AG04450 (cell line): ENCODE data around the gene ADGRG3. TPM values are rescaled to one million over a fixed set of nuclear protein-coding genes. Genes with fewer than 3 reads are reported as not detected.

ENCODE experiments used
- CTCF ChIA-PET: fragments of 300-600, 350-600 bp; formaldehyde crosslinking; extraction: SDS; loops from one replicate; lab custom pipeline; 2022; ENCODE audit warnings: antibody characterized with exemption, inconsistent platforms; lab: Charles Lee
- POLR2A ChIA-PET: fragments of 350-600 bp; formaldehyde crosslinking; extraction: SDS; loops from one replicate; lab custom pipeline; 2021; ENCODE audit warnings: antibody characterized with exemption, inconsistent platforms; lab: Yijun Ruan, JAX
- DNase-seq: peaks from one replicate; pipeline ENCODE4 v3.0.0-alpha.2; 2011; ENCODE audit warnings: low read depth, low spot score
- H3K27ac ChIP-seq: one replicate; pipeline ENCODE4 v1.5.1; 2012; ENCODE audit warnings: low read depth, low read length, control low read depth
- H3K27me3 ChIP-seq: one replicate; pipeline ENCODE4 v1.6.0; 2012; ENCODE audit warnings: low read length; ENCODE audit not compliant: control insufficient read depth, insufficient read depth
- H3K4me3 ChIP-seq: 2 replicates; pipeline ENCODE4 v1.5.1; 2011; ENCODE audit warnings: mild to moderate bottlenecking, low read depth, low read length, control low read depth
- H3K9me3 ChIP-seq: 2 replicates; pipeline ENCODE4 v1.5.1; 2012; ENCODE audit warnings: low read length; ENCODE audit not compliant: control insufficient read depth, insufficient read depth
- CTCF ChIP-seq: IDR thresholded peaks from 2 replicates; pipeline ENCODE4 v1.5.1; 2011; ENCODE audit warnings: low read depth, low read length, control low read depth, inconsistent platforms
- polyA plus RNA-seq: library from polyadenylated mRNA; depleted of rRNA; stranded (reverse); fragments of >200 nt; gene quantifications from 2 replicates; pipeline ENCODE4 v1.2.3, GENCODE V29; 2011

Gene ADGRG3
- polyA plus RNA-seq, 1 experiment: not detected

DNA sequence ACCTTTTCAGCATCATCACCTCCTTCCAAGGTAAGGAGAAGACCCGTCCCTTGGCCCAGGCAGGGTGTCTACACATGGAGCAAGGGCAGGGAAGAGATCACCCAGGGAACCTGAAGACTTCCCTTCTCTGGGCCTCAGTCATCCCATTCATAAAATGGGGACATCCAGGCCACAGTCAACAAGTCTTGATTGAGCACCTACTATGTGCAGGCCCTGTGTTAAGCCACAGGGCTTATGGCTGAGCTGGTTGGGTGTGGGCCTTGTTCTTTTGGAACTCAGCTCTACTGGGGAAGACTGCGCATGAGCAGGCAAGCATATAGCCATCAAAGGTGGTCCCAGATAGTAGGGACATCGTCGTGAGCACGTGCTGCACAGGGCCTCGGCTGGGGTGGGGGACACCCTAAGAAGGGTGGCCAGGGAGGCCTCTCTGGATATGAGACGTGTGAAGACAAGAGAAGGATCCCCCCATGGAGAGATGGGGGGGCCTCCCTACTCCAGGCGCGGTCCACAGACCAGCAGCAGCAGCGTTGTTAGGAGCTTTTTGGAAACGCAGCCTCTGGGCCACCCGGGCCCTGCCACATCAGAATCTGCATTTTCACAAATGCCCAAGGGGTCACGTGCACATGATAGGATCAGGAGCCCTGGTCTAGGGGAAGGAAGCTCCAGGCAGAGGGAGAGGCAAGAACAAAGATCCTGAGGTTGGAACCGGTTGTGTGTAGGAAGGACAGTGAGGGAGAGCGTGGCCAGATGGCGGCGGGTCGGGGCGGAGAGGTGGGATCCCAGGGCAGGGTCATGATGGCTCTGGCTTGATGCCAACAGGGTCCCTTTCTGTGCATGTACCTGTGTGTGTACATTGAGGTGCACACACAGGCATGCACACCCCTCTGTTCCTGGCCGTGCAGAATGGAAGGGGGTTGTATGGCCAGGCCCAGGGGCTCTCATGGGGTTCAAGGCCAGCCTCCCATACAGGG is 5.9 kb upstream of the ADGRG3 start:
- H3K27me3 ChIP-seq: peaks cover 5% of the 10 kb centered on the region
- CTCF ChIA-PET: no interaction called here
- H3K9me3 ChIP-seq: no peaks in the 10 kb centered on the region; the same call in 1 of the 2 replicates
- DNase-seq: no peak
- POLR2A ChIA-PET: no interaction called here
- no peak overlapping the region for H3K4me3 ChIP-seq
- no peak overlapping the region for H3K27ac ChIP-seq
- no peak for TF ChIP-seq CTCF

DNA sequence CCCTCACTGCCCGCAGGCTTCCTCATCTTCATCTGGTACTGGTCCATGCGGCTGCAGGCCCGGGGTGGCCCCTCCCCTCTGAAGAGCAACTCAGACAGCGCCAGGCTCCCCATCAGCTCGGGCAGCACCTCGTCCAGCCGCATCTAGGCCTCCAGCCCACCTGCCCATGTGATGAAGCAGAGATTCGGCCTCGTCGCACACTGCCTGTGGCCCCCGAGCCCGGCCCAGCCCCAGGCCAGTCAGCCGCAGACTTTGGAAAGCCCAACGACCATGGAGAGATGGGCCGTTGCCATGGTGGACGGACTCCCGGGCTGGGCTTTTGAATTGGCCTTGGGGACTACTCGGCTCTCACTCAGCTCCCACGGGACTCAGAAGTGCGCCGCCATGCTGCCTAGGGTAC is 4.7 kb upstream of the ADGRG3 start:
- Histone ChIP-seq H3K9me3 (no peaks in the 10 kb centered on the region; the same call in 1 of the 2 replicates), H3K27me3 (peaks cover 7% of the 10 kb centered on the region), H3K4me3 (no peak overlapping the region), H3K27ac (no peak overlapping the region)
- ChIA-PET POLR2A (no interaction called here), CTCF (no interaction called here)
- no peak for TF ChIP-seq CTCF
- DNase-seq: no peak

DNA sequence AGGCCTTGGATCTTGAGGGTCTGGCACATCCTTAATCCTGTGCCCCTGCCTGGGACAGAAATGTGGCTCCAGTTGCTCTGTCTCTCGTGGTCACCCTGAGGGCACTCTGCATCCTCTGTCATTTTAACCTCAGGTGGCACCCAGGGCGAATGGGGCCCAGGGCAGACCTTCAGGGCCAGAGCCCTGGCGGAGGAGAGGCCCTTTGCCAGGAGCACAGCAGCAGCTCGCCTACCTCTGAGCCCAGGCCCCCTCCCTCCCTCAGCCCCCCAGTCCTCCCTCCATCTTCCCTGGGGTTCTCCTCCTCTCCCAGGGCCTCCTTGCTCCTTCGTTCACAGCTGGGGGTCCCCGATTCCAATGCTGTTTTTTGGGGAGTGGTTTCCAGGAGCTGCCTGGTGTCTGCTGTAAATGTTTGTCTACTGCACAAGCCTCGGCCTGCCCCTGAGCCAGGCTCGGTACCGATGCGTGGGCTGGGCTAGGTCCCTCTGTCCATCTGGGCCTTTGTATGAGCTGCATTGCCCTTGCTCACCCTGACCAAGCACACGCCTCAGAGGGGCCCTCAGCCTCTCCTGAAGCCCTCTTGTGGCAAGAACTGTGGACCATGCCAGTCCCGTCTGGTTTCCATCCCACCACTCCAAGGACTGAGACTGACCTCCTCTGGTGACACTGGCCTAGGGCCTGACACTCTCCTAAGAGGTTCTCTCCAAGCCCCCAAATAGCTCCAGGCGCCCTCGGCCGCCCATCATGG is 4.0 kb upstream of the ADGRG3 start:
- CTCF ChIA-PET: interaction anchor here (1.2 kb wide), 2 partner anchors 73 to 88 kb away, joined by 3 to 4 read pairs; no protein-coding TSS in a partner anchor

DNA sequence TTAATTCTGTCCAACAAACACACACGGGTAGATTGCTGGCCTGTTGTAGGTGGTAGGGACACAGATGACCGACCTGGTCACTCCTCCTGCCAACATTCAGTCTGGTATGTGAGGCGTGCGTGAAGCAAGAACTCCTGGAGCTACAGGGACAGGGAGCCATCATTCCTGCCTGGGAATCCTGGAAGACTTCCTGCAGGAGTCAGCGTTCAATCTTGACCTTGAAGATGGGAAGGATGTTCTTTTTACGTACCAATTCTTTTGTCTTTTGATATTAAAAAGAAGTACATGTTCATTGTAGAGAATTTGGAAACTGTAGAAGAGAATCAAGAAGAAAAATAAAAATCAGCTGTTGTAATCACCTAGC is 3.5 kb upstream of the ADGRG3 start:
- POLR2A ChIA-PET: no interaction called here
- TF ChIP-seq CTCF: no peak
- no peak overlapping the region for H3K4me3 ChIP-seq
- no peak for DNase-seq
- CTCF ChIA-PET: interaction anchor here (1.2 kb wide), 2 partner anchors 74 to 88 kb away, joined by 3 to 4 read pairs; no protein-coding TSS in a partner anchor
- no peak overlapping the region for H3K27ac ChIP-seq
- H3K9me3 ChIP-seq: no peaks in the 10 kb centered on the region; the same call in 1 of the 2 replicates
- peaks cover 10% of the 10 kb centered on the region for H3K27me3 ChIP-seq

More for the DNA sequence above, 4.0 kb upstream of the ADGRG3 start:
- Histone ChIP-seq H3K27me3 (peaks cover 9% of the 10 kb centered on the region), H3K27ac (no peak overlapping the region), H3K4me3 (no peak overlapping the region), H3K9me3 (no peaks in the 10 kb centered on the region; the same call in 1 of the 2 replicates)
- POLR2A ChIA-PET: no interaction called here
- peak; percentile 16; the same call in 1 of the 2 replicates for TF ChIP-seq CTCF
- no peak for DNase-seq

DNA sequence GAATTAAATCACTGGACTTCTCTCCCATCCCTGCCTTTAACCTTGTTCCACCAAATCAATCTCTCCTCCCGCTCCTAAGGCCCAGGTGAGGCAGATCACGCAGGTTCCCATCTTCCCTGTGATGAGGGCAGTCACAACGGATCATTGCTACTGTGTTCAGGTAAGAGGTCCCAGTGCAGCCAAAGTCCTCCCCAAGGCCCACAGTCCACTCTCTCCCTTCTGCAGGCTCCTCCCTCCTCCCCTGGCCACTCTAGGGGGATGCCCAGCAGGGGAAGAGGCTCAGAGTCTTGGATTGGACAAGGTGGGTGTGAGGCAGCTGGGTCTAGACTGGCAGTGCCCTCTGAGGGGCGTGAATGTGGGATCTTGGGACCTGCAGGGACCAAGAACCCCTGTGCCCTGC is 2.6 kb upstream of the ADGRG3 start:
- Histone ChIP-seq H3K4me3 (no peak overlapping the region), H3K27me3 (peaks cover 16% of the 10 kb centered on the region), H3K27ac (no peak overlapping the region), H3K9me3 (no peaks in the 10 kb centered on the region; the same call in 1 of the 2 replicates)
- TF ChIP-seq CTCF: no peak
- ChIA-PET CTCF (no interaction called here), POLR2A (no interaction called here)
- no peak for DNase-seq
